GM20431 (cell line): Measurements from ENCODE around the gene HDC.

ENCODE experiments used
- in situ Hi-C: fragments of 300-500 bp; cut with MseI, MboI; formaldehyde crosslinking; loops from one replicate; pipeline ENCODE4 v1.15.0; 2020; ENCODE audit warnings: low sequenced_read_pairs; ENCODE audit not compliant: unreplicated experiment

Gene HDC

DNA sequence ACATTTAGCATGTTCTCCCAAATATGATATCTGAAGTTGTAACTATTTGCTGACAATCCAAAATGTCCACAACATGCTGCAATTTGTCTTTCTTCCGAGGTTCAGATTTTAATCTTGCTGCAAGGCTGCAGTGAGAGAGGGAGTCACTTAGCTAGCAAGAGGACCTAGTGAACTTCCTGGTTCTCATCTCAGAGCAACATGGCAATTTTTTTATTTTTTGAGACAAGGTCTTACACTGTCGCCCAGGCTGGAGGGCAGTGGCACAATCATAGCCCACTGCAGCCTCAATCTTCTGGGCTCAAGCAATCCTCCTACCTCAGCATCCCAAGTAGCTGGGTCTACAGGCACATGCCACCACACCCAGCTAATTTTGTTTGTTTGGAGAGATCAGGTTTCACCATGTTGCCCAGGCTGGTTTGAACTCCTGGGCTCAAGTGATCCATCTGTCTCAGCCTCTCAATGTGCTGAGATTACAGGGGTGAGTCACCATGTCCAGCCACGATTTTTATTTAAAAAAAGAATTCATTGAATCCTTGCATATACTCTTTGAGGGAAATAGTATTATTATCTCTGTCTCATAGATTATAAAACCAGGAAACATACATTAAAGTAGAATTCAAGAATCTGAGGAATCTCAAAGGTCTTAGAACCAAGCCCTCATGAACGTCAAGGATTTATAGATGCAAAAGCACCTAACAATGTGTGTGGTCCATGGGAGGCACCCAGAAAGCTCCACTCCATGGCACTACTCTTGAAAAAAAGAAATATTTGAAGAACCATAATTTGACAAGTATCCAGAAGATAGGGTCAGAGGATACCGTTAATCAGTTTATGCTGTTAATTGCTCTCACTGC, 9.1 kb downstream of the HDC start:
- in situ Hi-C loops = no loop called here

DNA sequence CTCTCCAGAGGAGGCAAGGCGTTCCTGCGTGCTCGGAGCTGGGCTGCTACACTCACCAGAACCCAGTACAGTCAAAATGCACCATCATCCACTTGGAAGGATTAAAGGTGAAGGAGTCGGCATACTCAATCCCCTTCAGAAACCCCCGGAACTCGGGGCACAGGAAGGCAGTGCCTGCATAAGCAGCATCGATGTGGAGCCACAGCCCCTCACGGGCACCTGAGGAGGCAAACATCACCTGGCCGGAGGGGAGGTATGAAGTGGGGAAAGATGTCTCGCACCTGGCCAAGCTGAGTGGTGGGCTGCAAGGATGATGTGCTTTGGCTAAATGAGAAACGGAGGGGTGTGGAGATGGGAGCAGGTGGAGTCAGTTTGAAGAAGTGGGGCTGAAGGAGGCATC, 13.0 kb downstream of the HDC start:
- in situ Hi-C loops = no loop called here

DNA sequence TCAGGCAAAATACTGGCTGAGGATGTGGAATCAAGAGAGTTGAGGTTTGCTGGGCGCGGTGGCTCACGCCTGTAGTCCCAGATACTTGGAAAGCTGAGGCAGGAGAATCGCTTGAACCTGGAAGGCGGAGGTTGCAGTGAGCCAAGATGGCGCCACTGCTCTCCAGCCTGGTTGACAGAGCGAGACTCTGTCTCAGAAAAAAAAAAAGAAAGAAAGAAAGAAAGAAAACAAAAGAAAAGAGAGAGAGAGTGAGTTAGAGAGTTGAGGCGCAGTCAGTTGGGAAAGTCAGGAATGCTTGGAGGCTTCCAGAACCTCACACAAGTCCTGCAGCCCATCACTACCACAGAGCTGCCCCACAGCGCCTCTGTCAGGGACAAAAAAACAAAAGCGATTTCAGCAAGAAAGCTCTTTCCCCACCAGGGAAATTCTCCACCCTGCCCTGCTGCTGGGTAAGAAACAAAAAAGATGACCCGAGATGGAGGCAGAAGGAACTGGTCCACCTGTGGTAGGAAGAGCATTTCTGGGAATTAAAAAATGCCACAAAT, 13.8 kb downstream of the HDC start:
- in situ Hi-C loops = no loop called here

DNA sequence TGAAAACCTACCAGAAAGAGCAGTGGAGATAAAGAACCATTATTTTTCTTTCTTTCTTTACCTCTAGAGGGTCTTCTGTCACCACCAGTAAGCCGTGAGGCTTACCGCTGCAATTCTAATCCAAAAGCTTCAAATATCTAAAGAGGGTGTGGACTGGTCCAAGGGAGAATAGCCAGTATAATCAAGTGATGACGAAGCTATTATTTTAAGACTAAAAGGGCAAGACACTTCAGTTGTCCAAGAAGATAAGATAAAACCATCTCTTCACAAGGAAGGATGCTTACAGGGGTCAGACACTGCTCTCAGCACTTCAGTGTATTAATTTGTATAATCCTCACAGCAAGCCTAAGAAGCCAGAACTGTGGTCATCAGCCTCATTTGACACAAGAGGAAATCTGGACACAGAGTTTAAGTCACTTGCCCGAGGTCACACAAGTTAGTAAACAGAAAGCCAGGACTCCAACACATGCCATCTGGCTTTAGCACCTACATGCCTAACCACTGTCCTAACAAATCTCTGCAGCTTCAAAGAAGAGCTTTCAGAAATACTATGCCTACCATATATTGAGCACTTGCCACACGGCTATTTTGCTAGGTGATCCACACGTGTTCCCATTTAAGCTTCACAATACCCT, 14.6 kb downstream of the HDC start:
- in situ Hi-C loops = no loop called here

DNA sequence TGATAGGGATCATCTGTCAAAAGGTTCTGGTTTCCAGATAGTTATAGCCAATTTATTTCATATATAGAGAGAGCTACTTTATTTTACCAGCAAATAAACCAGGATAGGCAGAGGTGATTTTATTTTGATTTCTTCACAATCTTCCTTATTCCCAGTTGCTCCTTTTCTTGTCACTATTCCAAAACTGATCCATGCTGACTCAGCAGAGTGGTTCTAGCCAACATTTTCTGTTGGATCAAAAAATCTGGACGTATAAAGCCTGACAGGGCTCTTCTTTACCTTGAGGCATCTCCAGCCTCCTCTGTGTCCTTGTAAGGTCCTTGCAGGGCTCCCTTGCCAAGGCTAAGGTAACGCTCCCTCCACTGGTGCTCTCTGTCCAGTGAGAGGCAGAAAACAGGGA, 15.8 kb downstream of the HDC start:
- in situ Hi-C loops = no loop called here

DNA sequence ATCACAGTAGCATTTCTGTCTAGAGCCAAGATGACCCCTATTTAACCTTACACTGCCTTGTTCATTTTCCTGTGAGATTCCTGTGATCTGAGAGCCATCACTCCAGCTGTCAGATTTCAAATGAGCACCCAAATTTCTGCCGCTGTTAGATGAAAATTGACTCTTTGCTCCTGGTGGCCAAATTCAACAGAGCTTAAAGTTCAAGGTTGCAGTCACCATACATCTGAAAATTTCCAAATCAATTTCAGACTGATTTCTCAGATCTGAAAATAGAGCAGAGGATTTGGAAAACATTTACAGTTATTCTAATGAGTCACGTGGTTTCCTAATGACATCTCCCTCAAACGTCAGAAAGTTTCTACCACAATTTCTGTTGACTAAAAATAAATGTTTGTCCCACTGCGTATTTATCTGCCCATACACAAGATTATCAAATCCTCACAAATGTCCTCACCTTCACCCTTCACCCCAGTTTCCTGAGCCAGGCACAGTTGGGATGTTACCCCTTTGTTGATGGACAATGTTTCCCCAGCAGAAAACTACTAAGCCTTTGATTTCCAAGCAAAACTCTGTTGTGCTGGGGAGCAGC, 16.4 kb downstream of the HDC start:
- in situ Hi-C loops = no loop called here

DNA sequence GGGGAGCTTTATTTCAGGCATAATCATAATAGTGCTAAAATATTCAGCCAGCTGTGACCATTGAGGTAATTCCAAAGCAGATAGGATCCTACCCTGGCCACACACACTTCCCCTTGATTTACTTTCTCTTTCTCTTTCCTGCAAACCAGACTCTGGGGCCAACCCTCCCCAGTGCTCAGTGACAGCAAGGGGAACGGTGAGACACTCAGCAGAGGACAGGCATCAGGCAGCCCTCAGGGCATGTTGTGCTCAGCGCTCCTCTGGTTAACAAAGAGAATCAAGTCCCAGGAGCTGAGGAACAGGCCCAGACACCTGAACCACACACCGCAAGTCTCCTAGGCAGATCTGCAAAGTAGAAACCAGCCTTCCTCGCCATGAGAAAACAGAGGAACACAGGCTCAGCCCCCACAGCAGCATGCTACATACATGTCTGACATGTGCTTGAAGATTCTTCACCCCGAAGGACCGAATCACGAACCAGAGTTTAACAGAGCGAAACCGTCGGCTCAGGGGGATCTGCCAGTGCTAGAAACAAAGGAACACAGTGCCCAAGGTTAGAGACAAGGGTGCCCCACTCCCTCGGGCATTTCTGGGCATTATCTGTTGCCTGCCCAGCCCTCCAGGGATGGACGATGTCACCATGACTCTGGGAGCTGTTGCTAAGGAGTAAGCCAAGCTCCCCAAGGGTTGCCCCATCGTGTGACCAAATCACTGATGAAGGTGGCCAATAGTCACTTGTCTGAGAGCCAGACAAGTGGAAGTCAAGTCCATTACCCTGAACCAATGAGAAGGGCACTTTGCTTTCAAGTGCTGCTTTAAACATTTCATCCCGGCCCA, 17.5 kb downstream of the HDC start:
- in situ Hi-C loops = no loop called here

DNA sequence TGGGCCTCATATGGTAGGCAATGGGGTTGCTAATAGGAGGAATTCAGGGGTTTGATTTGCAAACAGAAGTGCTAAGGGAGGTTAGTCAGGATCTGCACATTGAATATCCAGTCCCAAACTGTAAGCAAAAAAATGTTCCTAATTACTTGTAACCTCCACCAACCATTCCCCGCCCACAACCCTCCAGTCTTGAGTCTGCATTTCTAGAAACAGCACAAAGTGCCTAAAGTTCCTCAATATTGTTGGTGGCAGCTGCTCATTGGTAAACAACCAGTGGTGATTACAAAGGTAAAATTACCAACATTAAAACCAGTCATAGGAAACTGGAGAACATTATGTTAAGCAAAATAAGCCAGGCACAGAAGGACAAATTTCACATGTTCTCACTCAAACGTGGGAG, 18.9 kb downstream of the HDC start:
- in situ Hi-C loops = no loop called here

- in situ Hi-C loops = no loop called here
Observed at GRCh38 chr15:50244959-50245624, 20.4 kb downstream of the HDC start.

DNA sequence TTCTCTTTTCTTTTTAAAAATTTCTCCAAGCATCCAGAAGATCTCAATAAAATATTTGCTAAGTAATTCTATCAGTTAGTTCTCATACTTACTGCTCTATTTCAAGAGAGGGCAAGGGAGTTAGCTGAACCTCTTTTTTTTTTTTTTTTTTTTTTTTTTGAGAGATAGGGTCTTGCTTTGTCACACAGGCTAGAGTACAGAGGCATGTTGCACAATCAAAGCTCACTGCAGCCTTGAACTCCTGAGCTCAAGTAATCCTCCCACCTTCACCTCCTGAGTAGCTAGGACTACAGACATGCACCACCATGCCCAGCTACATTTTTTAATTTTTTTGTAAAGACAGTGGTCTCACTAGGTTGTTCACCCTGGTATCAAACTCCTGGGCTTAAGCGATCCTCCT, 21.4 kb downstream of the HDC start:
- in situ Hi-C loops = no loop called here

- in situ Hi-C loops = no loop called here
Observed at GRCh38 chr15:50241684-50242450, 23.7 kb downstream of the HDC start.

GRCh38 chr15:50238255-50238654, 27.3 kb downstream of the HDC start:
- in situ Hi-C loops = no loop called here

DNA sequence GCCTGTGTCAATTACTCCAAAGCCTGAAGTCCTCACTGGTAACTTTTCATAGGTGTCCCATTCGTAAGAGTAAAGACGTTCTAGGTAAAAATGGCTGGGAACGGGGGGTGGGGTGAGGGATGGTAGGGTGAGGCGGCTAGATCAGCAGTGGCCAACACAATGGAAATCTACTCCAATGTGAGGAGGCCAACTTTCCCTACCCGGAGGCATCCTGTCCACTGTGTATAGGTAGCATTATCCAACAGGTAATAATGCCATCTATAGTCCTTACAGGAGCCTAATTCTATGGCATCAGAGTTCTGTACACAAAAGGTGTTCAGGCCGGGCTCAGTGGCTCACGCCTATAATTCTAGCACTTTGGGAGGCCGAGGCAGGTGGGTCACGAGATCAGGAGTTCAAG, 29.1 kb downstream of the HDC start:
- in situ Hi-C loops = no loop called here

DNA sequence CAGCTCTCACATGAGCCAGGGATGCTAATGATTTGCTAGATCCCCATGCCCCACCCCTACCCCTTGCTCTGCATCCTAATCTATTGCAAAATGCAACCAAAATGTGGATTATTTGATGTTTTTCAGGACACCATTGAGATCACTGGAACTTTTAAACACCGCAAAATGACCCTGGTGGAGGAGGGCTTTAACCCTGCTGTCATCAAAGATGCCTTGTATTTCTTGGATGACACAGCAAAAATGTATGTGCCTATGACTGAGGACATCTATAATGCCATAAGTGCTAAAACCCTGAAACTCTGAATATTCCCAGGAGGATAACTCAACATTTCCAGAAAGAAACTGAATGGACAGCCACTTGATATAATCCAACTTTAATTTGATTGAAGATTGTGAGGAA, 29.7 kb downstream of the HDC start:
- in situ Hi-C loops = no loop called here

- in situ Hi-C loops = no loop called here
Observed at GRCh38 chr15:50234764-50235163, 30.8 kb downstream of the HDC start.

- in situ Hi-C loops = no loop called here
Observed at GRCh38 chr15:50233192-50233736, 32.3 kb downstream of the HDC start.

DNA sequence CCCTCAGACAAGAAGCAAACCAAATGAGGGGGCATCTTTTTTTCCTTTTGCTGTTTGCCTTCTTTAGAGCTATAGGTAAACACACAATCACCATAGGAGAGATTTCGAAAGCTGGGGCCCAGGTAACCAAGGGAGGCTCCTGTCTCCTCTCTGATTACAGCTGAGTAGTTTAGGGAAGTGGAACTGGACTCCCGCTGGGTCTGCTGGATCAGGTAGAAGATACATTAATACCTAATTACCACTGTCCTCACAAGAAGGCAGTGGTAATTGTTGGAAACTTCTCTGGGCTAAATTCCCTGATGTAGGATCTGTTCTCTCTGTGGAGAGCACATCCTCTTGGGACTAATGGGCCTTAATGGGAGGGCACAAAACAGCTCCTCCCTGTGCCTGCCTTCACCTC, 32.7 kb downstream of the HDC start:
- in situ Hi-C loops = no loop called here

DNA sequence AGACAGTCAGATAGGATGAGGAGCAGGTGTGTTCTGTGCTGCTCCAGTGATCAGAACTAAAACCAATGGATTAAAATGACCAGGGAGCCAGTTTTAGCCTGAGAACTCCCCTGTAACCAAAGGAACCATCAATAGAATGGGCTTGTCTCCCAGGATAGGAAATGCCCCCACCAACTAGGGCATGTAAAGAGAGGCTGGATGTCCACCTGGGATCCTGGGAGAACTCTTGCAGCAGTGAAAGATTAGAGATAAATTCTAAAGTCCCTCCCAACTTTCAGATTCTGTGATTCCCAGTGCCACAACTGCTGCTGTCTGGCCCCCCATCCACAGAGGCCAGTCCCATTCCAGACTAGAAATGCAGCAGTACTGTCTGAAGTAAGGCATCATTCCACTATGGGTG, 33.8 kb downstream of the HDC start:
- in situ Hi-C loops = no loop called here

- in situ Hi-C loops = no loop called here
Observed at GRCh38 chr15:50229336-50229735, 36.2 kb downstream of the HDC start.
